Measurements from ENCODE around the gene LGALS7B.
A peak's percentile ranks its signal among the peaks of the same experiment; 100 is the strongest.
"Not testable (repeated sequence)": the region's sequence is repeated elsewhere in the genome, so short reads cannot be mapped to it uniquely, and the experiment has no call there.

Gene LGALS7B

GRCh38 chr19:38793177-38793576 lies 4.2 kb downstream of the LGALS7B start:
- DNase-seq (ENCODE audit: low spot score): peak; percentile 86
- CTCF ChIA-PET: interaction anchor here (0.8 kb wide), 1 partner anchor 23 kb away, joined by 3 read pairs; no protein-coding TSS in a partner anchor
- POLR2A ChIA-PET (ENCODE audit: low non-redundant PET): no interaction called here
- TF ChIP-seq CTCF (conservative IDR thresholded peaks at IDR 0.05; ENCODE audit: low read depth): no peak
- peak overlapping the region; percentile 90 for H3K27ac ChIP-seq

- ChIA-PET POLR2A (ENCODE audit: low non-redundant PET) (no interaction called here), CTCF (interaction anchor here (0.6 kb wide), 1 partner anchor 391 kb away, joined by 3 read pairs; the partner anchor contains the start of gene FAM98C)
- H3K27ac ChIP-seq: peak overlapping the region; percentile 90
- TF ChIP-seq CTCF (conservative IDR thresholded peaks at IDR 0.05; ENCODE audit: low read depth): no peak
- no peak for DNase-seq (ENCODE audit: low spot score)
These were observed 4.7 kb downstream of the LGALS7B start for GRCh38 chr19:38793671-38794070.

- no peak for DNase-seq (ENCODE audit: low spot score)
- ChIA-PET CTCF (no interaction called here), POLR2A (ENCODE audit: low non-redundant PET) (no interaction called here)
- TF ChIP-seq CTCF (conservative IDR thresholded peaks at IDR 0.05; ENCODE audit: low read depth): no peak
- H3K27ac ChIP-seq: no peak overlapping the region
These were observed 6.5 kb downstream of the LGALS7B start for GRCh38 chr19:38795549-38795948.

- ChIA-PET POLR2A (ENCODE audit: low non-redundant PET) (no interaction called here), CTCF (no interaction called here)
- DNase-seq (ENCODE audit: low spot score): no peak
- no peak overlapping the region for H3K27ac ChIP-seq
- no peak for TF ChIP-seq CTCF (conservative IDR thresholded peaks at IDR 0.05; ENCODE audit: low read depth)
These were observed 7.2 kb downstream of the LGALS7B start for GRCh38 chr19:38796154-38796553.

GRCh38 chr19:38797781-38798180 lies 8.8 kb downstream of the LGALS7B start:
- DNase-seq (ENCODE audit: low spot score); H3K27ac ChIP-seq; CTCF ChIA-PET; POLR2A ChIA-PET (ENCODE audit: low non-redundant PET): not testable (repeated sequence)

GRCh38 chr19:38799104-38799503 lies 10.1 kb downstream of the LGALS7B start:
- H3K27ac ChIP-seq: peak overlapping the region; percentile 45; the same call in 1 of the 2 replicates
- TF ChIP-seq CTCF (conservative IDR thresholded peaks at IDR 0.05; ENCODE audit: low read depth): no peak
- CTCF ChIA-PET: interaction anchor here (0.6 to 0.7 kb wide), 2 partner anchors 30 to 276 kb away, joined by 3 to 4 read pairs; no protein-coding TSS in a partner anchor
- DNase-seq (ENCODE audit: low spot score): no peak
- POLR2A ChIA-PET (ENCODE audit: low non-redundant PET): no interaction called here

- TF ChIP-seq CTCF (conservative IDR thresholded peaks at IDR 0.05; ENCODE audit: low read depth): no peak
- ChIA-PET POLR2A (ENCODE audit: low non-redundant PET) (no interaction called here), CTCF (no interaction called here)
- H3K27ac ChIP-seq: no peak overlapping the region
- DNase-seq (ENCODE audit: low spot score): no peak
These were observed 11.8 kb downstream of the LGALS7B start for GRCh38 chr19:38800577-38801347.

Measured in RWPE1 (cell line).